Endothelial cell of umbilical vein (primary cell): Measurements from ENCODE around the gene DPYD. TPM values are rescaled to one million over a fixed set of nuclear protein-coding genes. Genes with fewer than 3 reads are reported as not detected.

ENCODE experiments used
- BruUV-seq: library from RNA; stranded (reverse); fragments of 400-500 nt; replicated peaks from 2 replicates; lab custom pipeline; 2021; lab: Mats Ljungman, UMichigan
- CTCF ChIA-PET: fragments of 300-600, 350-600 bp; sonication (Branson Sonifier 250); formaldehyde crosslinking; loops from one replicate; lab custom pipeline; 2021; ENCODE audit warnings: antibody characterized with exemption, inconsistent platforms; lab: Charles Lee
- POLR2A ChIA-PET: fragments of 300-600, 350-600 bp; sonication (Branson Sonifier 250); formaldehyde crosslinking; loops from one replicate; lab custom pipeline; 2021; ENCODE audit warnings: antibody characterized with exemption, inconsistent platforms; lab: Charles Lee
- DNase-seq: peaks from one replicate; pipeline ENCODE4 v3.0.0-alpha.2; 2011; ENCODE audit warnings: low read depth, low spot score
- FAIRE-seq: peaks from 2 replicates; lab custom pipeline; 2011; peaks lifted over from hg19 to GRCh38; lab: Jason Lieb, UNC
- H2AFZ ChIP-seq: 2 replicates; pipeline ENCODE4 v1.6.0; 2012; ENCODE audit warnings: low read depth, low read length, control low read depth, inconsistent platforms
- H3K27ac ChIP-seq: 2 replicates; pipeline ENCODE4 v1.5.1; 2011; ENCODE audit warnings: low read depth, mild to moderate bottlenecking, control low read depth, low read length, moderate library complexity; ENCODE audit not compliant: insufficient read depth
- H3K27me3 ChIP-seq, 2 experiments: 2 replicates each; pipeline versions ENCODE4 v1.6.0 to v1.6.1; 2011; ENCODE audit warnings: low read length in 2 of 2, mixed read lengths in 1 of 2; ENCODE audit not compliant: control insufficient read depth in 2 of 2, insufficient read depth in 2 of 2
- H3K36me3 ChIP-seq, 2 experiments: 2 replicates in 1 of 2; 3 replicates in 1 of 2; pipeline ENCODE4 v1.5.1; 2011; ENCODE audit warnings: low read length in 2 of 2, mild to moderate bottlenecking in 1 of 2, moderate library complexity in 1 of 2; ENCODE audit not compliant: control insufficient read depth in 2 of 2, insufficient read depth in 2 of 2; ENCODE audit errors: extremely low read depth in 1 of 2
- H3K4me1 ChIP-seq: 3 replicates; pipeline ENCODE4 v1.5.1; 2011; ENCODE audit warnings: mild to moderate bottlenecking, low read length; ENCODE audit not compliant: control insufficient read depth, insufficient read depth; ENCODE audit errors: extremely low read depth
- H3K4me2 ChIP-seq: 2 replicates; pipeline ENCODE4 v1.6.1; 2011; ENCODE audit warnings: low read length, control low read depth, mixed read lengths; ENCODE audit not compliant: insufficient read depth
- H3K4me3 ChIP-seq, 3 experiments: fragments of 200-600 bp in 1 of 3; sonication (generic), shearing (Covaris generic) in 1 of 3; replicated peaks in 1 of 3; 2 replicates each; pipeline ENCODE4 v1.5.1; 2011 to 2016; ENCODE audit warnings: control low read depth in 3 of 3, low read length in 3 of 3, mild to moderate bottlenecking in 2 of 3, inconsistent platforms in 1 of 3, low read depth in 1 of 3, moderate library complexity in 1 of 3; ENCODE audit not compliant: insufficient read depth in 1 of 3
- H3K79me2 ChIP-seq: 2 replicates; pipeline ENCODE4 v1.6.0; 2012; ENCODE audit warnings: low read length, inconsistent platforms; ENCODE audit not compliant: control insufficient read depth, insufficient read depth
- H3K9ac ChIP-seq: replicated peaks from 2 replicates; pipeline ENCODE3; 2011; ENCODE audit warnings: low read length, control low read depth; ENCODE audit not compliant: insufficient read depth; ENCODE audit errors: extremely low read depth
- H3K9me1 ChIP-seq: replicated peaks from 3 replicates; pipeline ENCODE4 v1.6.0; 2011; ENCODE audit warnings: mild to moderate bottlenecking, low read length; ENCODE audit not compliant: control insufficient read depth, insufficient read depth; ENCODE audit errors: extremely low read depth
- H3K9me3 ChIP-seq: replicated peaks from 2 replicates; pipeline ENCODE4 v1.5.1; 2012; ENCODE audit warnings: low read length, inconsistent platforms; ENCODE audit not compliant: control insufficient read depth, insufficient read depth
- H4K20me1 ChIP-seq: replicated peaks from 2 replicates; pipeline ENCODE3; 2011; ENCODE audit warnings: mild to moderate bottlenecking, low read length; ENCODE audit not compliant: control insufficient read depth, insufficient read depth; ENCODE audit errors: extremely low read depth
- EZH2 ChIP-seq: IDR thresholded peaks from 2 replicates; pipeline ENCODE4 v1.6.1; 2012; ENCODE audit warnings: borderline replicate concordance, low read depth, mild to moderate bottlenecking, moderate library complexity, low read length, inconsistent platforms; ENCODE audit not compliant: severe bottlenecking
- FOS ChIP-seq: IDR thresholded peaks from 2 replicates; pipeline ENCODE4 v1.6.1; 2011; ENCODE audit warnings: mild to moderate bottlenecking, low read length, moderate library complexity, borderline replicate concordance; ENCODE audit not compliant: insufficient read depth
- GATA2 ChIP-seq: IDR thresholded peaks from 2 replicates; pipeline ENCODE4 v1.7.0; 2011; ENCODE audit warnings: low read depth, mild to moderate bottlenecking, moderate library complexity, mixed read lengths, low read length; ENCODE audit not compliant: insufficient read length, insufficient read depth
- JUN ChIP-seq: IDR thresholded peaks from 2 replicates; pipeline ENCODE4 v1.6.1; 2011; ENCODE audit warnings: borderline replicate concordance, low read depth; ENCODE audit not compliant: insufficient read length, insufficient read depth
- MAX ChIP-seq: IDR thresholded peaks from 2 replicates; pipeline ENCODE4 v1.6.1; 2011; ENCODE audit not compliant: insufficient read depth, insufficient read length
- MYC ChIP-seq: IDR thresholded peaks from one replicate; pipeline ENCODE4 v1.6.1; 2011; ENCODE audit warnings: mild to moderate bottlenecking, low read depth, low read length
- POLR2A ChIP-seq: IDR thresholded peaks from 2 replicates; pipeline ENCODE4 v1.6.1; 2012; ENCODE audit warnings: low read depth, mild to moderate bottlenecking, control low read depth, low read length
- POLR2AphosphoS5 ChIP-seq: IDR thresholded peaks from 2 replicates; pipeline ENCODE4 v1.6.1; 2012; ENCODE audit warnings: low read depth, mild to moderate bottlenecking, control low read depth, low read length, moderate library complexity; ENCODE audit not compliant: insufficient read depth
- dilution Hi-C: fragments of 300-500 bp; cut with MboI; formaldehyde crosslinking; loops from one replicate; pipeline ENCODE4 v1.15.0; 2019; ENCODE audit warnings: low sequenced_read_pairs; ENCODE audit not compliant: extremely low pct_ligation_motif_present
- intact Hi-C: fragments of 100-400 bp; cut with micrococcal nuclease; formaldehyde crosslinking; loops from one replicate; pipeline ENCODE4 v1.10.0; 2022
- polyA plus RNA-seq, 4 experiments: library from polyadenylated mRNA; depleted of rRNA in 3 of 4; stranded (reverse) in 3 of 4; unstranded in 1 of 4; fragments of >200 nt; gene quantifications; 2 replicates each; pipeline versions ENCODE4 v1.2.1 to v1.2.3, GENCODE V29; 2011 to 2012; ENCODE audit warnings: missing spikeins in 1 of 4
- total RNA-seq: library from RNA; stranded (reverse); gene quantifications from 2 replicates; pipeline ENCODE4 v1.2.3, GENCODE V29; 2021
- TF ChIP-seq, protein P1 (sequence below), 2 donors: IDR thresholded peaks; 1 replicate in 1 of 2; 2 replicates in 1 of 2; pipeline ENCODE4 v1.5.1; 2011; ENCODE audit warnings: low read length in 2 of 2, mild to moderate bottlenecking in 2 of 2, moderate library complexity in 2 of 2, control low read depth in 1 of 2, inconsistent platforms in 1 of 2, low read depth in 1 of 2; ENCODE audit not compliant: insufficient read depth in 1 of 2; ENCODE audit errors: extremely low read depth in 1 of 2

Gene DPYD
- total and polyA plus RNA-seq, 2 donors (not counting 3 experiments of a cell fraction or from before 2014, with no cell fraction given) = 4.6 to 15.1 TPM

DNA sequence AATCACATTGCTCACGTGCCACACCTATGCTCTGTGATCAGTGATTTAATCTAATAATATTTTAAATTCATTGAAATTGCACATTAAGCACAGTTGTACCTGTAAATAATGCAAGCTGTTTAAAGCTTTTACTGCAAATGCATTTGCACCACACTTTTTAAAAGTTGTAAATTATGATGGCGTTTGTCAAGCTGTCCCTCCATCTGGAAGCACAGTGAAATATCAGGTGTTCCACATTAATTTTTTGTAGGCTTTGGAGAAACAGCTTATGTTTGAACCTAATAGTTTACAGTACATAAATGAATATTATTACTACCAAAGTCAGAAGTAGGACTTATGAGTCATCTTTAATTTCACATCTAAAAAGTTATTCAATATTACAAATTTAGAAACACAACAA, 3.0 kb upstream of the DPYD start:
- Histone ChIP-seq H4K20me1 (no peaks in the 10 kb centered on the region), H3K36me3 (no peaks in the 10 kb centered on the region), H3K27me3 (no peaks in the 10 kb centered on the region), H3K4me3 (no peak overlapping the region), H3K79me2 (peaks cover 7% of the 10 kb centered on the region), H3K9ac (no peak overlapping the region), H3K27ac (no peak overlapping the region), H3K9me1 (no peaks in the 10 kb centered on the region), H3K9me3 (no peaks in the 10 kb centered on the region), H3K4me2 (no peak overlapping the region), H2AFZ (no peak overlapping the region), H3K4me1 (peaks cover 13% of the 10 kb centered on the region)
- ChIA-PET POLR2A (no interaction called here), CTCF (no interaction called here)
- TF ChIP-seq MYC (no peak), FOS (no peak), POLR2A (no peak), JUN (no peak)
- intact Hi-C loops = loop anchor here (5.0 kb wide), 1 partner anchor 72 kb away; no protein-coding TSS in a partner anchor
- dilution Hi-C loops = no loop called here
- BruUV-seq = no TSS peak
- no peak for DNase-seq
- no peak for FAIRE-seq

DNA sequence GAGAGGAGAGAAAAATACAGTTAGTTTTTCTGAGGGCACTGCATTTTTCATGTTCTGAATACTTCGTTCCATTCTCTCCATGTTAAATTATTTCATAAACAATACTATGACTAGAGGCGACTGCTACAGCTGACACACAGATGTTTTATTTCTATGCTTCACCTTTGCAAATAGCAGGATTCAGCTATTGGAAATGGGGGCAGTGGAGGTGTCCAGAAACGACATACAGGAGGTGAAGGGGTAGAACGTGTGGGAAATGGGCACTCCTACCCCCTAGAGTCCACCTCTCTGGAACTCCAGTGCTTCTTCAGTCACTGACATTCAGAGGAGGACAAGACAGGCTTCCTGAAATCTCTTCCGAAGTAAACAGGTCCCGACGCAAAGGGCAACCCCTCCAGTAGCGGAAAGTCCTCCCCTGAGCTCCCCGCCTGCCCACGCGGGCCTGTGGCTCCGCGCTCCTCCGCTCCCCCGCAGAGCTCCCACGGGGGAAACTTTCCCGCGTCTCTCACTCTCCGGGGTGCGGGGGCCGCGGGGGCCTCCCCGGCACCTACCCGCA, 480 bp downstream of the DPYD start:
- TF ChIP-seq, protein P1, sequence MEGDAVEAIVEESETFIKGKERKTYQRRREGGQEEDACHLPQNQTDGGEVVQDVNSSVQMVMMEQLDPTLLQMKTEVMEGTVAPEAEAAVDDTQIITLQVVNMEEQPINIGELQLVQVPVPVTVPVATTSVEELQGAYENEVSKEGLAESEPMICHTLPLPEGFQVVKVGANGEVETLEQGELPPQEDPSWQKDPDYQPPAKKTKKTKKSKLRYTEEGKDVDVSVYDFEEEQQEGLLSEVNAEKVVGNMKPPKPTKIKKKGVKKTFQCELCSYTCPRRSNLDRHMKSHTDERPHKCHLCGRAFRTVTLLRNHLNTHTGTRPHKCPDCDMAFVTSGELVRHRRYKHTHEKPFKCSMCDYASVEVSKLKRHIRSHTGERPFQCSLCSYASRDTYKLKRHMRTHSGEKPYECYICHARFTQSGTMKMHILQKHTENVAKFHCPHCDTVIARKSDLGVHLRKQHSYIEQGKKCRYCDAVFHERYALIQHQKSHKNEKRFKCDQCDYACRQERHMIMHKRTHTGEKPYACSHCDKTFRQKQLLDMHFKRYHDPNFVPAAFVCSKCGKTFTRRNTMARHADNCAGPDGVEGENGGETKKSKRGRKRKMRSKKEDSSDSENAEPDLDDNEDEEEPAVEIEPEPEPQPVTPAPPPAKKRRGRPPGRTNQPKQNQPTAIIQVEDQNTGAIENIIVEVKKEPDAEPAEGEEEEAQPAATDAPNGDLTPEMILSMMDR (IDR thresholded peaks at IDR 0.05; ENCODE audit: extremely low read depth in 1 of 2, insufficient read depth in 1 of 2, low read depth in 1 of 2, low read length in 2 of 2) = no peak
- no peak for TF ChIP-seq MAX
- no peak for TF ChIP-seq MYC
- no peak for TF ChIP-seq POLR2AphosphoS5
- TF ChIP-seq GATA2 = no peak
- TF ChIP-seq POLR2A = no peak
- no peak for TF ChIP-seq JUN
- no peak for TF ChIP-seq FOS
- no peak for TF ChIP-seq EZH2
- no peaks in the 10 kb centered on the region for H3K9me1 ChIP-seq
- peak overlapping the region; percentile 89 for H3K9ac ChIP-seq
- ChIA-PET POLR2A (interaction anchor here (1.1 to 1.3 kb wide), 4 partner anchors 16 to 23 kb away, joined by 3 to 8 read pairs (median 3); no protein-coding TSS in a partner anchor), CTCF (interaction anchor here (0.5 to 4.3 kb wide), 12 partner anchors 15 to 548 kb away, joined by 3 to 33 read pairs (median 4); no protein-coding TSS in a partner anchor)
- H3K36me3 ChIP-seq = no peaks in the 10 kb centered on the region
- no peaks in the 10 kb centered on the region for H4K20me1 ChIP-seq
- dilution Hi-C loops (no loop called here), intact Hi-C loops (loop anchor here (1.0 to 5.0 kb wide), 3 partner anchors 14 to 128 kb away; no protein-coding TSS in a partner anchor)
- peak overlapping the region; percentile 94 to 97 (median 97) for H3K4me3 ChIP-seq
- H3K4me2 ChIP-seq = peak overlapping the region; percentile 96
- H3K4me1 ChIP-seq = peaks cover 13% of the 10 kb centered on the region
- peak overlapping the region; percentile 77 for H3K27ac ChIP-seq
- no peaks in the 10 kb centered on the region for H3K27me3 ChIP-seq
- no peaks in the 10 kb centered on the region for H3K9me3 ChIP-seq
- no TSS peak for BruUV-seq
- peak overlapping the region; percentile 100 for H2AFZ ChIP-seq
- DNase-seq (peak; percentile 60), FAIRE-seq (no peak)
- peaks cover 9% of the 10 kb centered on the region for H3K79me2 ChIP-seq
